HepG2 (cell line): Measurements from ENCODE around the gene FKBP1A. TPM values are rescaled to one million over a fixed set of nuclear protein-coding genes. Genes with fewer than 3 reads are reported as not detected.

ENCODE experiments used
- AGO2 ChIP-seq: fragments of 200-400 bp; formaldehyde crosslinking; optimal IDR thresholded peaks from 2 replicates; pipeline ENCODE3; 2017; ENCODE audit warnings: mild to moderate bottlenecking, low read depth, low read length, moderate library complexity
- ARID2 ChIP-seq: sonication (generic); formaldehyde crosslinking; IDR thresholded peaks from 2 replicates; pipeline ENCODE4 v1.8.1; 2022; ENCODE audit warnings: mild to moderate bottlenecking, missing genetic modification reagents, borderline replicate concordance
- ATF5 ChIP-seq: sonication (generic); formaldehyde crosslinking; IDR thresholded peaks from 2 replicates; pipeline ENCODE4 v1.4.0; 2020; ENCODE audit warnings: mild to moderate bottlenecking, low read depth, missing genetic modification reagents
- BHLHE40 ChIP-seq: IDR thresholded peaks from 2 replicates; pipeline ENCODE4 v1.6.1; 2011; ENCODE audit warnings: low read length, improper control_type of control experiment
- CC2D1A ChIP-seq: sonication (generic); formaldehyde crosslinking; IDR thresholded peaks from 2 replicates; pipeline ENCODE4 v1.8.1; 2023; ENCODE audit warnings: mild to moderate bottlenecking, missing genetic modification reagents
- CENPX ChIP-seq: sonication (generic); formaldehyde crosslinking; IDR thresholded peaks from 2 replicates; pipeline ENCODE4 v1.9.0; 2021; ENCODE audit warnings: mild to moderate bottlenecking, missing genetic modification reagents, moderate library complexity
- GTF3A ChIP-seq: sonication (generic); formaldehyde crosslinking; conservative IDR thresholded peaks from 2 replicates; pipeline ENCODE4 v1.4.0; 2020; ENCODE audit warnings: mild to moderate bottlenecking, missing genetic modification reagents
- PRDM15 ChIP-seq: sonication (generic); formaldehyde crosslinking; IDR thresholded peaks from 2 replicates; pipeline ENCODE4 v1.4.0; 2020; ENCODE audit warnings: missing genetic modification reagents
- PRPF4 ChIP-seq: fragments of 200-400 bp; formaldehyde crosslinking; IDR thresholded peaks from 2 replicates; pipeline ENCODE4 v1.6.1; 2016; ENCODE audit warnings: low read length, low read depth; ENCODE audit not compliant: poor library complexity, severe bottlenecking
- ZNF430 ChIP-seq: sonication (generic); formaldehyde crosslinking; IDR thresholded peaks from 2 replicates; pipeline ENCODE4 v1.9.0; 2021; ENCODE audit warnings: mild to moderate bottlenecking, missing genetic modification reagents
- ZNF546 ChIP-seq: sonication (generic); formaldehyde crosslinking; conservative IDR thresholded peaks from 2 replicates; pipeline ENCODE4 v1.8.1; 2023; ENCODE audit warnings: mild to moderate bottlenecking, missing genetic modification reagents
- ZNF550 ChIP-seq: sonication (generic); formaldehyde crosslinking; IDR thresholded peaks from 2 replicates; pipeline ENCODE4 v1.4.0; 2020; ENCODE audit warnings: mild to moderate bottlenecking, missing genetic modification reagents, borderline replicate concordance
- polyA plus RNA-seq, 8 experiments: library from polyadenylated mRNA; depleted of rRNA in 3 of 8; stranded (reverse) in 7 of 8; unstranded in 1 of 8; fragments of >200 nt; fragmentation: Illumina TruSeq in 4 of 8; extraction: Trizol in 4 of 8; gene quantifications; 2 replicates each; pipeline versions ENCODE4 v1.2.1 to v1.2.3, GENCODE V29; 2011 to 2016; ENCODE audit warnings: low read depth in 4 of 8, missing spikeins in 1 of 8, mixed read lengths in 1 of 8; ENCODE audit not compliant: insufficient read depth in 1 of 8
- total RNA-seq, 5 experiments: library from RNA; depleted of rRNA; stranded (reverse); fragments of >200 nt; fragmentation: Illumina TruSeq; extraction: Trizol; gene quantifications; 2 replicates each; pipeline ENCODE4 v1.2.3, GENCODE V29; 2016; ENCODE audit warnings: low read depth in 1 of 5
- TF ChIP-seq, protein P1 (sequence below): sonication (generic); formaldehyde crosslinking; IDR thresholded peaks from 2 replicates; pipeline ENCODE4 v1.4.0; 2020; ENCODE audit warnings: low read depth, missing genetic modification reagents
- TF ChIP-seq, protein P2 (sequence below): sonication (generic); formaldehyde crosslinking; IDR thresholded peaks from 2 replicates; pipeline ENCODE4 v1.4.0; 2020; ENCODE audit warnings: mild to moderate bottlenecking, missing genetic modification reagents, borderline replicate concordance

FKBP1A gene
- total and polyA plus RNA-seq, 2 of the 13 experiments (the other 11 are each of a cell fraction or from before 2014, with no cell fraction given): 119 to 468 TPM

GRCh38 chr20:1392693-1393506, at the start of gene FKBP1A (continued):
- 0 out of 2 replicates have a peak, but pooled peaks have one; percentile 57 for TF ChIP-seq GTF3A (CRISPR knock-in tag)
- TF ChIP-seq ZNF430 (CRISPR knock-in tag): peak; percentile 75; the same call in 1 of the 2 replicates
- 0 out of 2 replicates have a peak, but pooled peaks have one; percentile 36 for TF ChIP-seq PRDM15 (CRISPR knock-in tag)
- peak; percentile 77 for TF ChIP-seq AGO2
- TF ChIP-seq ARID2 (CRISPR knock-in tag): no peak
- TF ChIP-seq PRPF4: no peak
- no peak for TF ChIP-seq BHLHE40
- peak; percentile 98 for TF ChIP-seq ZNF546 (CRISPR knock-in tag)
- TF ChIP-seq, protein P1, sequence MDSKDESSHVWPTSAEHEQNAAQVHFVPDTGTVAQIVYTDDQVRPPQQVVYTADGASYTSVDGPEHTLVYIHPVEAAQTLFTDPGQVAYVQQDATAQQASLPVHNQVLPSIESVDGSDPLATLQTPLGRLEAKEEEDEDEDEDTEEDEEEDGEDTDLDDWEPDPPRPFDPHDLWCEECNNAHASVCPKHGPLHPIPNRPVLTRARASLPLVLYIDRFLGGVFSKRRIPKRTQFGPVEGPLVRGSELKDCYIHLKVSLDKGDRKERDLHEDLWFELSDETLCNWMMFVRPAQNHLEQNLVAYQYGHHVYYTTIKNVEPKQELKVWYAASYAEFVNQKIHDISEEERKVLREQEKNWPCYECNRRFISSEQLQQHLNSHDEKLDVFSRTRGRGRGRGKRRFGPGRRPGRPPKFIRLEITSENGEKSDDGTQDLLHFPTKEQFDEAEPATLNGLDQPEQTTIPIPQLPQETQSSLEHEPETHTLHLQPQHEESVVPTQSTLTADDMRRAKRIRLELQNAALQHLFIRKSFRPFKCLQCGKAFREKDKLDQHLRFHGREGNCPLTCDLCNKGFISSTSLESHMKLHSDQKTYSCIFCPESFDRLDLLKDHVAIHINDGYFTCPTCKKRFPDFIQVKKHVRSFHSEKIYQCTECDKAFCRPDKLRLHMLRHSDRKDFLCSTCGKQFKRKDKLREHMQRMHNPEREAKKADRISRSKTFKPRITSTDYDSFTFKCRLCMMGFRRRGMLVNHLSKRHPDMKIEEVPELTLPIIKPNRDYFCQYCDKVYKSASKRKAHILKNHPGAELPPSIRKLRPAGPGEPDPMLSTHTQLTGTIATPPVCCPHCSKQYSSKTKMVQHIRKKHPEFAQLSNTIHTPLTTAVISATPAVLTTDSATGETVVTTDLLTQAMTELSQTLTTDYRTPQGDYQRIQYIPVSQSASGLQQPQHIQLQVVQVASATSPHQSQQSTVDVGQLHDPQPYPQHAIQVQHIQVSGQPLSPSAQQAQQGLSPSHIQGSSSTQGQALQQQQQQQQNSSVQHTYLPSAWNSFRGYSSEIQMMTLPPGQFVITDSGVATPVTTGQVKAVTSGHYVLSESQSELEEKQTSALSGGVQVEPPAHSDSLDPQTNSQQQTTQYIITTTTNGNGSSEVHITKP (CRISPR knock-in tag): peak; percentile 74; the same call in 1 of the 2 replicates
- 0 out of 2 replicates have a peak, but pooled peaks have one; percentile 4 for TF ChIP-seq ATF5
- no peak for TF ChIP-seq CENPX (CRISPR knock-in tag)
- TF ChIP-seq CC2D1A (CRISPR knock-in tag): no peak
- TF ChIP-seq, protein P2, sequence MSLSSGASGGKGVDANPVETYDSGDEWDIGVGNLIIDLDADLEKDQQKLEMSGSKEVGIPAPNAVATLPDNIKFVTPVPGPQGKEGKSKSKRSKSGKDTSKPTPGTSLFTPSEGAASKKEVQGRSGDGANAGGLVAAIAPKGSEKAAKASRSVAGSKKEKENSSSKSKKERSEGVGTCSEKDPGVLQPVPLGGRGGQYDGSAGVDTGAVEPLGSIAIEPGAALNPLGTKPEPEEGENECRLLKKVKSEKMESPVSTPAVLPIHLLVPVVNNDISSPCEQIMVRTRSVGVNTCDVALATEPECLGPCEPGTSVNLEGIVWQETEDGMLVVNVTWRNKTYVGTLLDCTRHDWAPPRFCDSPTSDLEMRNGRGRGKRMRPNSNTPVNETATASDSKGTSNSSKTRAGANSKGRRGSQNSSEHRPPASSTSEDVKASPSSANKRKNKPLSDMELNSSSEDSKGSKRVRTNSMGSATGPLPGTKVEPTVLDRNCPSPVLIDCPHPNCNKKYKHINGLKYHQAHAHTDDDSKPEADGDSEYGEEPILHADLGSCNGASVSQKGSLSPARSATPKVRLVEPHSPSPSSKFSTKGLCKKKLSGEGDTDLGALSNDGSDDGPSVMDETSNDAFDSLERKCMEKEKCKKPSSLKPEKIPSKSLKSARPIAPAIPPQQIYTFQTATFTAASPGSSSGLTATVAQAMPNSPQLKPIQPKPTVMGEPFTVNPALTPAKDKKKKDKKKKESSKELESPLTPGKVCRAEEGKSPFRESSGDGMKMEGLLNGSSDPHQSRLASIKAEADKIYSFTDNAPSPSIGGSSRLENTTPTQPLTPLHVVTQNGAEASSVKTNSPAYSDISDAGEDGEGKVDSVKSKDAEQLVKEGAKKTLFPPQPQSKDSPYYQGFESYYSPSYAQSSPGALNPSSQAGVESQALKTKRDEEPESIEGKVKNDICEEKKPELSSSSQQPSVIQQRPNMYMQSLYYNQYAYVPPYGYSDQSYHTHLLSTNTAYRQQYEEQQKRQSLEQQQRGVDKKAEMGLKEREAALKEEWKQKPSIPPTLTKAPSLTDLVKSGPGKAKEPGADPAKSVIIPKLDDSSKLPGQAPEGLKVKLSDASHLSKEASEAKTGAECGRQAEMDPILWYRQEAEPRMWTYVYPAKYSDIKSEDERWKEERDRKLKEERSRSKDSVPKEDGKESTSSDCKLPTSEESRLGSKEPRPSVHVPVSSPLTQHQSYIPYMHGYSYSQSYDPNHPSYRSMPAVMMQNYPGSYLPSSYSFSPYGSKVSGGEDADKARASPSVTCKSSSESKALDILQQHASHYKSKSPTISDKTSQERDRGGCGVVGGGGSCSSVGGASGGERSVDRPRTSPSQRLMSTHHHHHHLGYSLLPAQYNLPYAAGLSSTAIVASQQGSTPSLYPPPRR: 0 out of 2 replicates have a peak, but pooled peaks have one; percentile 42
- no peak for TF ChIP-seq ZNF550 (CRISPR knock-in tag)
